Measurements from ENCODE around the gene TSPOAP1. TPM values are rescaled to one million over a fixed set of nuclear protein-coding genes. Genes with fewer than 3 reads are reported as not detected.

TSPOAP1 gene
- total RNA-seq, 1 experiment from 2014 or later: 10.9 TPM

DNA sequence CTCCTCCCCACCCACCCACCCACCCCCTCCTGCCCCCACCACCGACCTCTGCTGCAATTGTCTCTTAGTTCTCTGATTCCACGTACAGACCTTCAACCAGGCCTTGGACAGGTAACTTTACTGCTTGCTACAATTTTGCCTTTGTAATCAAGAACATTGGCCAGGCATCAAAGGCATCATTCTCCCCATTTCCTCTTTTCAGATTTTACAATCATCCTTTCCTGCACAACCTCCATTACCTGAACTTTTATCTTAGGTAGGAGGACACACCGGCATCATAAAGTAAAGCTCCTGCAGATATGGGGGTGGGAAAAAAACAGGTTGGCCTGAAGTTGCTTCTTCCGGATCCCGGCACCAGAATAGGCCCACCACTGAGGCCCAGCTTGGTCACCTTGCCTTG is 49.1 kb upstream of the TSPOAP1 start (continued):
- TF ChIP-seq, protein P1, sequence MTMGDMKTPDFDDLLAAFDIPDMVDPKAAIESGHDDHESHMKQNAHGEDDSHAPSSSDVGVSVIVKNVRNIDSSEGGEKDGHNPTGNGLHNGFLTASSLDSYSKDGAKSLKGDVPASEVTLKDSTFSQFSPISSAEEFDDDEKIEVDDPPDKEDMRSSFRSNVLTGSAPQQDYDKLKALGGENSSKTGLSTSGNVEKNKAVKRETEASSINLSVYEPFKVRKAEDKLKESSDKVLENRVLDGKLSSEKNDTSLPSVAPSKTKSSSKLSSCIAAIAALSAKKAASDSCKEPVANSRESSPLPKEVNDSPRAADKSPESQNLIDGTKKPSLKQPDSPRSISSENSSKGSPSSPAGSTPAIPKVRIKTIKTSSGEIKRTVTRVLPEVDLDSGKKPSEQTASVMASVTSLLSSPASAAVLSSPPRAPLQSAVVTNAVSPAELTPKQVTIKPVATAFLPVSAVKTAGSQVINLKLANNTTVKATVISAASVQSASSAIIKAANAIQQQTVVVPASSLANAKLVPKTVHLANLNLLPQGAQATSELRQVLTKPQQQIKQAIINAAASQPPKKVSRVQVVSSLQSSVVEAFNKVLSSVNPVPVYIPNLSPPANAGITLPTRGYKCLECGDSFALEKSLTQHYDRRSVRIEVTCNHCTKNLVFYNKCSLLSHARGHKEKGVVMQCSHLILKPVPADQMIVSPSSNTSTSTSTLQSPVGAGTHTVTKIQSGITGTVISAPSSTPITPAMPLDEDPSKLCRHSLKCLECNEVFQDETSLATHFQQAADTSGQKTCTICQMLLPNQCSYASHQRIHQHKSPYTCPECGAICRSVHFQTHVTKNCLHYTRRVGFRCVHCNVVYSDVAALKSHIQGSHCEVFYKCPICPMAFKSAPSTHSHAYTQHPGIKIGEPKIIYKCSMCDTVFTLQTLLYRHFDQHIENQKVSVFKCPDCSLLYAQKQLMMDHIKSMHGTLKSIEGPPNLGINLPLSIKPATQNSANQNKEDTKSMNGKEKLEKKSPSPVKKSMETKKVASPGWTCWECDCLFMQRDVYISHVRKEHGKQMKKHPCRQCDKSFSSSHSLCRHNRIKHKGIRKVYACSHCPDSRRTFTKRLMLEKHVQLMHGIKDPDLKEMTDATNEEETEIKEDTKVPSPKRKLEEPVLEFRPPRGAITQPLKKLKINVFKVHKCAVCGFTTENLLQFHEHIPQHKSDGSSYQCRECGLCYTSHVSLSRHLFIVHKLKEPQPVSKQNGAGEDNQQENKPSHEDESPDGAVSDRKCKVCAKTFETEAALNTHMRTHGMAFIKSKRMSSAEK (CRISPR knock-in tag; IDR thresholded peaks at IDR 0.05; ENCODE audit: borderline replicate concordance): no peak
- TF ChIP-seq ETV6 (CRISPR knock-in tag; IDR thresholded peaks at IDR 0.05): no peak
- no peak for TF ChIP-seq ZNF396 (CRISPR knock-in tag; IDR thresholded peaks at IDR 0.05; ENCODE audit: borderline replicate concordance)
- no peak for TF ChIP-seq SMAD4 (CRISPR knock-in tag; IDR thresholded peaks at IDR 0.05)
- no peak for TF ChIP-seq ATF1 (CRISPR knock-in tag; IDR thresholded peaks at IDR 0.05)

DNA sequence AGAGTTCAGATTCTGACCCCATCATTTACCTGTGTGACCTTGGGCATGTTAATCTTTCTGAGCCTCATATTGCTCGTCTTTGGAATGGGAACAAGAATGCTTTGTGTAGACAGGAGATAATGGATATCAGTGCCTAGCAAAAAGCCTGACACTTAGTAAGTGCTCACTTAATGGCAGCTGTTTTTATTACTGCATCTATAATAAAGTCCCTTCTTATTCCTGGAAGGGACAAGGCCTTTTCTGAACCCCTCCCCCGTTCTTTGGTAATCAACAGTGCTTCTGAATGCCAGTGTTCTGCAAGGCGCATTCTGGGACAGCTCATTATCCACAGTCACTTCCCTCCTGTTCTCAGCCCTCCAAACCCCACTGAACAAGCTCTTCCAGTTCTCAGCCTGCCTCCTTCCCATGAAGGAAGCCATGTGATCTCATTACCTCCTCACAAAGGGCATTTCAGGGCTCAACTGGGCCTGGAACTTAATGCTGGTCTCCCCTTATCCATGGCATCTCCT is 48.6 kb upstream of the TSPOAP1 start:
- H3K27me3 Mint-ChIP-seq (ENCODE audit: low read depth): no peaks in the 10 kb centered on the region
- H3K4me3 Mint-ChIP-seq: no peak overlapping the region
- ChIA-PET POLR2A (interaction anchor here (0.7 kb wide), 1 partner anchor 25 kb away, joined by 3 read pairs; the partner anchor contains the start of gene SUPT4H1), CTCF (interaction anchor here (0.8 to 2.1 kb wide), 3 partner anchors 12 to 59 kb away, joined by 3 to 11 read pairs (median 4); partner anchors contain the start of gene RNF43)
- ATAC-seq (peak; percentile 42), DNase-seq (ENCODE audit: low spot score) (no peak)
- H3K9me3 Mint-ChIP-seq: no peaks in the 10 kb centered on the region
- H3K4me1 Mint-ChIP-seq: peaks cover 42% of the 10 kb centered on the region
- H3K27ac Mint-ChIP-seq: peak overlapping the region; percentile 43
- H3K36me3 Mint-ChIP-seq: no peaks in the 10 kb centered on the region
- TF ChIP-seq, protein P2, sequence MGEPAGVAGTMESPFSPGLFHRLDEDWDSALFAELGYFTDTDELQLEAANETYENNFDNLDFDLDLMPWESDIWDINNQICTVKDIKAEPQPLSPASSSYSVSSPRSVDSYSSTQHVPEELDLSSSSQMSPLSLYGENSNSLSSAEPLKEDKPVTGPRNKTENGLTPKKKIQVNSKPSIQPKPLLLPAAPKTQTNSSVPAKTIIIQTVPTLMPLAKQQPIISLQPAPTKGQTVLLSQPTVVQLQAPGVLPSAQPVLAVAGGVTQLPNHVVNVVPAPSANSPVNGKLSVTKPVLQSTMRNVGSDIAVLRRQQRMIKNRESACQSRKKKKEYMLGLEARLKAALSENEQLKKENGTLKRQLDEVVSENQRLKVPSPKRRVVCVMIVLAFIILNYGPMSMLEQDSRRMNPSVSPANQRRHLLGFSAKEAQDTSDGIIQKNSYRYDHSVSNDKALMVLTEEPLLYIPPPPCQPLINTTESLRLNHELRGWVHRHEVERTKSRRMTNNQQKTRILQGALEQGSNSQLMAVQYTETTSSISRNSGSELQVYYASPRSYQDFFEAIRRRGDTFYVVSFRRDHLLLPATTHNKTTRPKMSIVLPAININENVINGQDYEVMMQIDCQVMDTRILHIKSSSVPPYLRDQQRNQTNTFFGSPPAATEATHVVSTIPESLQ (CRISPR knock-in tag; IDR thresholded peaks at IDR 0.05): no peak
- TF ChIP-seq ATF2 (CRISPR knock-in tag; IDR thresholded peaks at IDR 0.05; ENCODE audit: borderline replicate concordance, low read depth) (no peak), OVOL2 (CRISPR knock-in tag; IDR thresholded peaks at IDR 0.05; ENCODE audit: borderline replicate concordance) (no peak), ZMAT4 (CRISPR knock-in tag; IDR thresholded peaks at IDR 0.05) (no peak), RORB (CRISPR knock-in tag; IDR thresholded peaks at IDR 0.05) (no peak), TEAD1 (CRISPR knock-in tag; IDR thresholded peaks at IDR 0.05) (no peak), ZNF121 (CRISPR knock-in tag; IDR thresholded peaks at IDR 0.05) (no peak), STAT6 (CRISPR knock-in tag; conservative IDR thresholded peaks at IDR 0.05; ENCODE audit: low read depth) (no peak), NR3C1 (CRISPR knock-in tag; conservative IDR thresholded peaks at IDR 0.05; ENCODE audit: low read depth) (no peak), EMX1 (CRISPR knock-in tag; IDR thresholded peaks at IDR 0.05) (no peak), JUN (CRISPR knock-in tag; IDR thresholded peaks at IDR 0.05) (no peak)
- TF ChIP-seq, protein P3, sequence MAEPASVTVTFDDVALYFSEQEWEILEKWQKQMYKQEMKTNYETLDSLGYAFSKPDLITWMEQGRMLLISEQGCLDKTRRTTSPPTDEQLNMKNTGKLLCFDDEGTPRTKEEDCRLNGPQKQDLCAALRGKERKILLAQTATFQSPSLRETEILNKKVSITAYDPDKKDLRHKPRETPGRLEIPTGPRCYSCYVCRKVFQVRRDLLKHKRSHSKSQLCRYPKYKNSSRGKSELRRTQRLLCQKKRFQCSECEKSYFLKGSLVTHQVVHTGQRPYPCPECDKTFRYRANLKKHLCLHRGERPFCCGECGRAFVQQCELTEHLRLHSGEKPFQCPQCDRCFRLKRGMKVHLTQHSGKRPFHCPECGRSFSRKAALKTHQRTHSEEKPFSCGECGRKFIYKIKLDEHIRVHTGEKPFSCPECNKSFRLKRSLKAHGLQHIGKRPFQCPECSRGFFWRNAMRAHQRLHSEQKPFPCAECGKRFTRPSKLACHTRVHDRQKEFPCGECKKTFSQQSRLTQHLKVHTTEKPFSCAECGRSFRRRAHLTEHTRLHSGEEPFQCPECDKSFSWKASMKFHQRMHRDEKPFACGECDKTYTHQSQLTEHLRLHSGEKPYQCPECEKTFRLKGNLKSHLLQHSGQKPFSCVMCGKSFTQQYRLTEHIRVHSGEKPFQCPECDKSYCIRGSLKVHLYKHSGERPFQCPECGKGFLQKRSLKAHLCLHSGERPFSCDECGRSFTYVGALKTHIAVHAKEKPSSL (CRISPR knock-in tag; conservative IDR thresholded peaks at IDR 0.05): no peak
- TF ChIP-seq, protein P4, sequence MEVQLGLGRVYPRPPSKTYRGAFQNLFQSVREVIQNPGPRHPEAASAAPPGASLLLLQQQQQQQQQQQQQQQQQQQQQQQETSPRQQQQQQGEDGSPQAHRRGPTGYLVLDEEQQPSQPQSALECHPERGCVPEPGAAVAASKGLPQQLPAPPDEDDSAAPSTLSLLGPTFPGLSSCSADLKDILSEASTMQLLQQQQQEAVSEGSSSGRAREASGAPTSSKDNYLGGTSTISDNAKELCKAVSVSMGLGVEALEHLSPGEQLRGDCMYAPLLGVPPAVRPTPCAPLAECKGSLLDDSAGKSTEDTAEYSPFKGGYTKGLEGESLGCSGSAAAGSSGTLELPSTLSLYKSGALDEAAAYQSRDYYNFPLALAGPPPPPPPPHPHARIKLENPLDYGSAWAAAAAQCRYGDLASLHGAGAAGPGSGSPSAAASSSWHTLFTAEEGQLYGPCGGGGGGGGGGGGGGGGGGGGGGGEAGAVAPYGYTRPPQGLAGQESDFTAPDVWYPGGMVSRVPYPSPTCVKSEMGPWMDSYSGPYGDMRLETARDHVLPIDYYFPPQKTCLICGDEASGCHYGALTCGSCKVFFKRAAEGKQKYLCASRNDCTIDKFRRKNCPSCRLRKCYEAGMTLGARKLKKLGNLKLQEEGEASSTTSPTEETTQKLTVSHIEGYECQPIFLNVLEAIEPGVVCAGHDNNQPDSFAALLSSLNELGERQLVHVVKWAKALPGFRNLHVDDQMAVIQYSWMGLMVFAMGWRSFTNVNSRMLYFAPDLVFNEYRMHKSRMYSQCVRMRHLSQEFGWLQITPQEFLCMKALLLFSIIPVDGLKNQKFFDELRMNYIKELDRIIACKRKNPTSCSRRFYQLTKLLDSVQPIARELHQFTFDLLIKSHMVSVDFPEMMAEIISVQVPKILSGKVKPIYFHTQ (CRISPR knock-in tag; IDR thresholded peaks at IDR 0.05): no peak
- TF ChIP-seq, protein P5, sequence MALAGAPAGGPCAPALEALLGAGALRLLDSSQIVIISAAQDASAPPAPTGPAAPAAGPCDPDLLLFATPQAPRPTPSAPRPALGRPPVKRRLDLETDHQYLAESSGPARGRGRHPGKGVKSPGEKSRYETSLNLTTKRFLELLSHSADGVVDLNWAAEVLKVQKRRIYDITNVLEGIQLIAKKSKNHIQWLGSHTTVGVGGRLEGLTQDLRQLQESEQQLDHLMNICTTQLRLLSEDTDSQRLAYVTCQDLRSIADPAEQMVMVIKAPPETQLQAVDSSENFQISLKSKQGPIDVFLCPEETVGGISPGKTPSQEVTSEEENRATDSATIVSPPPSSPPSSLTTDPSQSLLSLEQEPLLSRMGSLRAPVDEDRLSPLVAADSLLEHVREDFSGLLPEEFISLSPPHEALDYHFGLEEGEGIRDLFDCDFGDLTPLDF (CRISPR knock-in tag; IDR thresholded peaks at IDR 0.05): no peak

Measured in WTC11 (cell line).